IMR-90 (cell line): ENCODE results near the gene TENM4. TPM values are rescaled to one million over a fixed set of nuclear protein-coding genes. Genes with fewer than 3 reads are reported as not detected.

Experiments
- ATAC-seq: fragments of 200-7000 bp; cut with Tn5 transposase; 2 replicates; pipeline ENCODE4 v1.9.1; 2020; ENCODE audit warnings: low read depth, mild to moderate bottlenecking, moderate library complexity
- BruUV-seq: library from RNA; stranded (reverse); fragments of 400-500 nt; replicated peaks from 2 replicates; lab custom pipeline; 2021; lab: Mats Ljungman, UMichigan
- CTCF ChIA-PET: fragments of 300-600 bp; formaldehyde crosslinking; extraction: SDS; loops from one replicate; lab custom pipeline; 2021; ENCODE audit warnings: antibody characterized with exemption; lab: Yijun Ruan, JAX
- POLR2A ChIA-PET: fragments of 300-600 bp; sonication (Branson Sonifier 250); formaldehyde crosslinking; loops from one replicate; lab custom pipeline; 2022; ENCODE audit warnings: antibody characterized with exemption; ENCODE audit not compliant: unreplicated experiment; lab: Charles Lee
- DNase-seq: peaks from one replicate; pipeline ENCODE4 v3.0.0; 2013
- H2AFZ ChIP-seq: replicated peaks from 2 replicates; pipeline ENCODE3; 2013; ENCODE audit warnings: low read length, mild to moderate bottlenecking; ENCODE audit not compliant: poor library complexity
- H2AK5ac ChIP-seq: 2 replicates; pipeline ENCODE4 v1.6.1; 2013; ENCODE audit warnings: low read depth, low read length, inconsistent platforms
- H2AK9ac ChIP-seq: replicated peaks from 2 replicates; pipeline ENCODE3; 2013; ENCODE audit warnings: mild to moderate bottlenecking, low read depth, low read length, moderate library complexity; ENCODE audit not compliant: poor library complexity
- H2BK120ac ChIP-seq: 2 replicates; pipeline ENCODE4 v1.6.1; 2013; ENCODE audit warnings: low read depth, low read length, inconsistent platforms
- H2BK15ac ChIP-seq: 3 replicates; pipeline ENCODE4 v1.6.1; 2013; ENCODE audit warnings: low read depth, low read length, inconsistent platforms
- H2BK20ac ChIP-seq: 2 replicates; pipeline ENCODE4 v1.6.1; 2013; ENCODE audit warnings: low read depth, mild to moderate bottlenecking, inconsistent platforms, low read length, moderate library complexity
- H2BK5ac ChIP-seq: 2 replicates; pipeline ENCODE4 v1.6.1; 2013; ENCODE audit warnings: mild to moderate bottlenecking, low read depth, low read length, inconsistent platforms; ENCODE audit not compliant: poor library complexity, severe bottlenecking
- H3K14ac ChIP-seq: replicated peaks from 2 replicates; pipeline ENCODE4 v1.6.1; 2013; ENCODE audit warnings: low read depth, low read length, inconsistent platforms
- H3K18ac ChIP-seq: 2 replicates; pipeline ENCODE4 v1.6.1; 2013; ENCODE audit warnings: low read depth, low read length, control low read depth
- H3K23ac ChIP-seq: 2 replicates; pipeline ENCODE4 v1.6.1; 2013; ENCODE audit warnings: low read depth, low read length, inconsistent platforms
- H3K27ac ChIP-seq: 2 replicates; pipeline ENCODE4 v1.5.1; 2013; ENCODE audit warnings: mild to moderate bottlenecking, control low read depth, low read length; ENCODE audit not compliant: insufficient read depth
- H3K27me3 ChIP-seq: 2 replicates; pipeline ENCODE4 v1.6.1; 2013; ENCODE audit warnings: low read length; ENCODE audit not compliant: control insufficient read depth, insufficient read depth
- H3K36me3 ChIP-seq: 2 replicates; pipeline ENCODE4 v1.6.1; 2013; ENCODE audit warnings: low read length, mixed read lengths; ENCODE audit not compliant: control insufficient read depth, insufficient read depth
- H3K4ac ChIP-seq: 2 replicates; pipeline ENCODE4 v1.6.1; 2013; ENCODE audit warnings: low read depth, low read length, inconsistent platforms
- H3K4me1 ChIP-seq: 2 replicates; pipeline ENCODE4 v1.6.1; 2013; ENCODE audit warnings: low read length, mixed read lengths; ENCODE audit not compliant: control insufficient read depth, insufficient read depth
- H3K4me2 ChIP-seq: 2 replicates; pipeline ENCODE4 v1.6.1; 2013; ENCODE audit warnings: low read depth, mild to moderate bottlenecking, control low read depth, low read length, moderate library complexity
- H3K4me3 ChIP-seq: 2 replicates; pipeline ENCODE4 v1.5.1; 2013; ENCODE audit warnings: low read depth, mild to moderate bottlenecking, control low read depth, low read length, moderate library complexity; ENCODE audit not compliant: insufficient read depth
- H3K56ac ChIP-seq: 2 replicates; pipeline ENCODE4 v1.6.1; 2013; ENCODE audit warnings: low read length, inconsistent platforms; ENCODE audit not compliant: insufficient read depth; ENCODE audit errors: extremely low read depth
- H3K79me1 ChIP-seq, 2 experiments: 2 replicates each; pipeline ENCODE4 v1.6.1; 2013; ENCODE audit warnings: low read length in 2 of 2, inconsistent platforms in 1 of 2, low read depth in 1 of 2
- H3K9ac ChIP-seq: 2 replicates; pipeline ENCODE4 v1.6.1; 2013; ENCODE audit warnings: low read depth, low read length, control low read depth
- H3K9me1 ChIP-seq: 2 replicates; pipeline ENCODE4 v1.6.1; 2013; ENCODE audit warnings: low read length, inconsistent platforms; ENCODE audit not compliant: insufficient read depth
- H3K9me3 ChIP-seq: 2 replicates; pipeline ENCODE4 v1.6.1; 2013; ENCODE audit warnings: low read length; ENCODE audit not compliant: control insufficient read depth, insufficient read depth
- H4K20me1 ChIP-seq: 2 replicates; pipeline ENCODE4 v1.6.1; 2013; ENCODE audit warnings: low read length, inconsistent platforms; ENCODE audit not compliant: insufficient read depth
- H4K5ac ChIP-seq: 2 replicates; pipeline ENCODE4 v1.6.1; 2013; ENCODE audit warnings: mild to moderate bottlenecking, low read depth, low read length, control low read depth
- H4K8ac ChIP-seq, 2 experiments: 2 replicates each; pipeline ENCODE4 v1.6.1; 2013; ENCODE audit warnings: low read depth in 2 of 2, low read length in 2 of 2, control low read depth in 1 of 2, inconsistent platforms in 1 of 2
- H4K91ac ChIP-seq: 2 replicates; pipeline ENCODE4 v1.6.1; 2013; ENCODE audit warnings: low read depth, low read length, inconsistent platforms; ENCODE audit not compliant: insufficient read depth
- BHLHE40 ChIP-seq: fragments of 150-350 bp; IDR thresholded peaks from 2 replicates; pipeline ENCODE4 v1.6.1; 2016; ENCODE audit warnings: mild to moderate bottlenecking, low read depth, low read length
- CEBPB ChIP-seq: IDR thresholded peaks from 2 replicates; pipeline ENCODE4 v1.6.1; 2012; ENCODE audit warnings: low read depth, low read length, improper control_type of control experiment
- CHD1 ChIP-seq: IDR thresholded peaks from 2 replicates; pipeline ENCODE4 v1.6.1; 2012; ENCODE audit warnings: low read depth, low read length, improper control_type of control experiment
- FOS ChIP-seq: fragments of 150-350 bp; IDR thresholded peaks from 2 replicates; pipeline ENCODE4 v1.6.1; 2016; ENCODE audit warnings: low read depth, low read length
- MAFK ChIP-seq: IDR thresholded peaks from 2 replicates; pipeline ENCODE4 v1.6.1; 2012; ENCODE audit warnings: low read depth, low read length, improper control_type of control experiment
- MAZ ChIP-seq: IDR thresholded peaks from 2 replicates; pipeline ENCODE4 v1.6.1; 2012; ENCODE audit warnings: low read depth, mild to moderate bottlenecking, low read length, improper control_type of control experiment, moderate library complexity, borderline replicate concordance
- MXI1 ChIP-seq: IDR thresholded peaks from 2 replicates; pipeline ENCODE4 v1.6.1; 2012; ENCODE audit warnings: low read depth, mild to moderate bottlenecking, low read length, moderate library complexity, borderline replicate concordance
- NFE2L2 ChIP-seq: fragments of 150-350 bp; IDR thresholded peaks from 2 replicates; pipeline ENCODE4 v1.6.1; 2016; ENCODE audit warnings: low read depth, mild to moderate bottlenecking, low read length
- POLR2A ChIP-seq: IDR thresholded peaks from 2 replicates; pipeline ENCODE4 v1.6.1; 2012; ENCODE audit warnings: mild to moderate bottlenecking, low read depth, low read length
- RAD21 ChIP-seq: IDR thresholded peaks from 2 replicates; pipeline ENCODE4 v1.6.1; 2012; ENCODE audit warnings: low read length, improper control_type of control experiment
- RFX5 ChIP-seq: IDR thresholded peaks from 2 replicates; pipeline ENCODE4 v1.8.0; 2012; ENCODE audit warnings: low read depth, mild to moderate bottlenecking, low read length, moderate library complexity
- SMC3 ChIP-seq: fragments of 150-350 bp; IDR thresholded peaks from 2 replicates; pipeline ENCODE4 v1.6.1; 2016; ENCODE audit warnings: low read depth, mild to moderate bottlenecking, antibody characterized with exemption, low read length, moderate library complexity
- WGBS, 2 experiments: methylation state at CpG; one replicate each; pipeline versions ENCODE4 v1.1.5 to v1.1.7; 2013; ENCODE audit warnings: missing lambda C conversion rate in 2 of 2; ENCODE audit not compliant: insufficient read length in 1 of 2; ENCODE audit errors: extremely low coverage in 2 of 2; 5-methylcytosine and 5-hydroxymethylcytosine counted together
- dilution Hi-C: fragments of 300-500 bp; cut with HindIII; formaldehyde crosslinking; loops from one replicate; pipeline ENCODE4 v1.14.3; 2018; ENCODE audit warnings: low sequenced_read_pairs; ENCODE audit not compliant: unreplicated experiment
- in situ Hi-C: fragments of 300-500 bp; cut with MboI; formaldehyde crosslinking; loops from 3 replicates; pipeline ENCODE4 v1.14.3; 2019; ENCODE audit warnings: low sequenced_read_pairs, inconsistent platforms, mixed read lengths
- intact Hi-C: fragments of 100-400 bp; cut with micrococcal nuclease; formaldehyde crosslinking; loops from 2 replicates; pipeline ENCODE4 v1.10.0; 2022
- polyA plus RNA-seq, 3 experiments: library from polyadenylated mRNA; depleted of rRNA; stranded (reverse); fragments of >200 nt; gene quantifications; 2 replicates each; pipeline ENCODE4 v1.2.3, GENCODE V29; 2012; ENCODE audit warnings: low replicate concordance in 1 of 3
- total RNA-seq: library from RNA; depleted of rRNA; stranded (reverse); fragments of >200 nt; gene quantifications from 2 replicates; pipeline ENCODE4 v1.2.3, GENCODE V29; 2012
- TF ChIP-seq, protein P1 (sequence below): conservative IDR thresholded peaks from 2 replicates; pipeline ENCODE4 v1.5.1; 2012; ENCODE audit warnings: mild to moderate bottlenecking, low read depth, low read length, improper control_type of control experiment
- TF ChIP-seq, protein P2 (sequence below): fragments of 150-350 bp; IDR thresholded peaks from 2 replicates; pipeline ENCODE4 v1.6.1; 2016; ENCODE audit warnings: low read depth, mild to moderate bottlenecking, low read length, moderate library complexity, borderline replicate concordance
- TF ChIP-seq, protein P3 (sequence below): fragments of 150-350 bp; IDR thresholded peaks from 2 replicates; pipeline ENCODE4 v1.6.1; 2017; ENCODE audit warnings: mild to moderate bottlenecking, antibody characterized with exemption, low read length, low read depth

The TENM4 gene
- total and polyA plus RNA-seq, 2 of the 4 experiments (the other 2 are of a cell fraction), result 7.4 to 9.0 TPM

DNA sequence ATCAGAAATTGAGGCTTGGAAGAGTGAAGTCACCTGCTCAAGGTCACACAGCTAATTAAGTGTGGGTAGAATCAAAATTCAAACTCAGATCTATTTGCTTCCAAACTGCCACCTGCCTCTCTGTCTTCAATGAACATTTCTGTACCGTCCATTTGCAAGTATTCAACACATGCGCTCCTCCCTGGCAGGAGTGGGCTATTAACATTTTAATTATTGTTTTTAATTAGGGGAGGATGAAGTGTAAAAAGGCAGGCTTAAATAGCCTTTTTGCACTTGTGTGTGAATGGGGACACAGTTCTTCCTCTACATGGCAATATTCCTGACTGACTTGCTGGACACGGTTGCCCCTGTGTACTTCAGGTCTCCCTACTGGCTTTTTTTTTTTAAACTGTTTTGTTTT is 751.7 kb downstream of the TENM4 start:
- POLR2A ChIA-PET, result no interaction called here
- dilution Hi-C loops, result no loop called here

More for the DNA sequence above, 751.7 kb downstream of the TENM4 start:
- intact Hi-C loops, result no loop called here
- Histone ChIP-seq H3K4me3 (no peak overlapping the region), H3K9me3 (no peaks in the 10 kb centered on the region), H2BK120ac (no peak overlapping the region), H3K4me1 (peaks cover 3% of the 10 kb centered on the region; the same call in 1 of the 2 replicates), H3K79me1 (no peaks in the 10 kb centered on the region), H3K4ac (no peak overlapping the region), H2BK20ac (no peak overlapping the region), H3K36me3 (peaks cover 5% of the 10 kb centered on the region; the same call in 1 of the 2 replicates), H2BK5ac (no peak overlapping the region), H4K20me1 (no peaks in the 10 kb centered on the region), H3K14ac (no peak overlapping the region), H2AK5ac (no peak overlapping the region), H3K27me3 (no peaks in the 10 kb centered on the region), H3K27ac (no peak overlapping the region), H2AK9ac (no peak overlapping the region), H3K9ac (no peak overlapping the region), H3K18ac (no peak overlapping the region), H2BK15ac (no peak overlapping the region), H4K8ac (no peak overlapping the region), H2AFZ (no peak overlapping the region), H3K4me2 (no peak overlapping the region), H3K23ac (no peak overlapping the region), H4K5ac (no peak overlapping the region), H4K91ac (no peak overlapping the region), H3K9me1 (peaks cover 4% of the 10 kb centered on the region; the same call in 1 of the 2 replicates), H3K56ac (no peak overlapping the region)
- WGBS, 2 experiments, result no CpG with 5 or more reads among the region's 3 CpGs
- no peak for DNase-seq
- no peak for ATAC-seq
- CTCF ChIA-PET, result no interaction called here
- in situ Hi-C loops, result no loop called here
- BruUV-seq, result no TSS peak
- TF ChIP-seq, protein P1, sequence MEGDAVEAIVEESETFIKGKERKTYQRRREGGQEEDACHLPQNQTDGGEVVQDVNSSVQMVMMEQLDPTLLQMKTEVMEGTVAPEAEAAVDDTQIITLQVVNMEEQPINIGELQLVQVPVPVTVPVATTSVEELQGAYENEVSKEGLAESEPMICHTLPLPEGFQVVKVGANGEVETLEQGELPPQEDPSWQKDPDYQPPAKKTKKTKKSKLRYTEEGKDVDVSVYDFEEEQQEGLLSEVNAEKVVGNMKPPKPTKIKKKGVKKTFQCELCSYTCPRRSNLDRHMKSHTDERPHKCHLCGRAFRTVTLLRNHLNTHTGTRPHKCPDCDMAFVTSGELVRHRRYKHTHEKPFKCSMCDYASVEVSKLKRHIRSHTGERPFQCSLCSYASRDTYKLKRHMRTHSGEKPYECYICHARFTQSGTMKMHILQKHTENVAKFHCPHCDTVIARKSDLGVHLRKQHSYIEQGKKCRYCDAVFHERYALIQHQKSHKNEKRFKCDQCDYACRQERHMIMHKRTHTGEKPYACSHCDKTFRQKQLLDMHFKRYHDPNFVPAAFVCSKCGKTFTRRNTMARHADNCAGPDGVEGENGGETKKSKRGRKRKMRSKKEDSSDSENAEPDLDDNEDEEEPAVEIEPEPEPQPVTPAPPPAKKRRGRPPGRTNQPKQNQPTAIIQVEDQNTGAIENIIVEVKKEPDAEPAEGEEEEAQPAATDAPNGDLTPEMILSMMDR, result no peak
- TF ChIP-seq NFE2L2 (no peak), MXI1 (no peak), MAZ (no peak), SMC3 (no peak), RAD21 (no peak), BHLHE40 (no peak), RFX5 (no peak), CEBPB (no peak), FOS (no peak), MAFK (no peak), POLR2A (no peak), CHD1 (no peak)
- TF ChIP-seq, protein P2, sequence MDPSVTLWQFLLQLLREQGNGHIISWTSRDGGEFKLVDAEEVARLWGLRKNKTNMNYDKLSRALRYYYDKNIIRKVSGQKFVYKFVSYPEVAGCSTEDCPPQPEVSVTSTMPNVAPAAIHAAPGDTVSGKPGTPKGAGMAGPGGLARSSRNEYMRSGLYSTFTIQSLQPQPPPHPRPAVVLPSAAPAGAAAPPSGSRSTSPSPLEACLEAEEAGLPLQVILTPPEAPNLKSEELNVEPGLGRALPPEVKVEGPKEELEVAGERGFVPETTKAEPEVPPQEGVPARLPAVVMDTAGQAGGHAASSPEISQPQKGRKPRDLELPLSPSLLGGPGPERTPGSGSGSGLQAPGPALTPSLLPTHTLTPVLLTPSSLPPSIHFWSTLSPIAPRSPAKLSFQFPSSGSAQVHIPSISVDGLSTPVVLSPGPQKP, result no peak
- TF ChIP-seq, protein P3, sequence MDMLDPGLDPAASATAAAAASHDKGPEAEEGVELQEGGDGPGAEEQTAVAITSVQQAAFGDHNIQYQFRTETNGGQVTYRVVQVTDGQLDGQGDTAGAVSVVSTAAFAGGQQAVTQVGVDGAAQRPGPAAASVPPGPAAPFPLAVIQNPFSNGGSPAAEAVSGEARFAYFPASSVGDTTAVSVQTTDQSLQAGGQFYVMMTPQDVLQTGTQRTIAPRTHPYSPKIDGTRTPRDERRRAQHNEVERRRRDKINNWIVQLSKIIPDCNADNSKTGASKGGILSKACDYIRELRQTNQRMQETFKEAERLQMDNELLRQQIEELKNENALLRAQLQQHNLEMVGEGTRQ, result no peak
